Caco-2 (cell line): ENCODE measurements around the gene GAS7. TPM values are rescaled to one million over a fixed set of nuclear protein-coding genes. Genes with fewer than 3 reads are reported as not detected.

ENCODE experiments used
- BruUV-seq: library from RNA; stranded (reverse); fragments of 400-500 nt; replicated peaks from 2 replicates; lab custom pipeline; 2021; lab: Mats Ljungman, UMichigan
- CTCF ChIA-PET: fragments of 300-600 bp; sonication (Branson Sonifier 250); formaldehyde crosslinking; loops from one replicate; lab custom pipeline; 2022; ENCODE audit warnings: antibody characterized with exemption; lab: Charles Lee
- POLR2A ChIA-PET: fragments of 300-600 bp; sonication (Branson Sonifier 250); formaldehyde crosslinking; loops from one replicate; lab custom pipeline; 2022; ENCODE audit warnings: antibody characterized with exemption; lab: Charles Lee
- DNase-seq, 2 experiments: peaks; one replicate each; pipeline versions ENCODE4 v3.0.0 to v3.0.0-alpha.2; 2020 to 2022
- H3K27me3 ChIP-seq: replicated peaks from 2 replicates; pipeline ENCODE4 v1.6.0; 2011; ENCODE audit warnings: low read length; ENCODE audit not compliant: control insufficient read depth, insufficient read depth
- H3K36me3 ChIP-seq: 2 replicates; pipeline ENCODE4 v1.5.1; 2011; ENCODE audit warnings: low read length; ENCODE audit not compliant: control insufficient read depth, insufficient read depth
- H3K4me1 ChIP-seq: fragments of 250-450 bp; sonication (Bioruptor Pico); 2 replicates; pipeline ENCODE4 v1.5.1; 2020; ENCODE audit warnings: mild to moderate bottlenecking
- H3K4me3 ChIP-seq: 2 replicates; pipeline ENCODE4 v1.5.1; 2011; ENCODE audit warnings: low read depth, mild to moderate bottlenecking, control low read depth, low read length
- H3K9me3 ChIP-seq: fragments of 250-450 bp; sonication (Bioruptor Pico); 2 replicates; pipeline ENCODE4 v1.5.1; 2020; ENCODE audit warnings: mild to moderate bottlenecking, moderate library complexity
- H3K27ac Mint-ChIP-seq: one replicate; pipeline ENCODE4 v1.8.0; 2022; ENCODE audit warnings: mixed read lengths; ENCODE audit not compliant: unreplicated experiment
- H3K27me3 Mint-ChIP-seq: one replicate; pipeline ENCODE4 v1.8.0; 2022; ENCODE audit warnings: mixed read lengths; ENCODE audit not compliant: insufficient read depth, unreplicated experiment
- H3K36me3 Mint-ChIP-seq: one replicate; pipeline ENCODE4 v1.8.0; 2022; ENCODE audit warnings: mild to moderate bottlenecking, mixed read lengths; ENCODE audit not compliant: insufficient read depth, unreplicated experiment
- H3K4me1 Mint-ChIP-seq: one replicate; pipeline ENCODE4 v1.8.0; 2022; ENCODE audit warnings: low read depth, mixed read lengths; ENCODE audit not compliant: unreplicated experiment
- H3K4me3 Mint-ChIP-seq: one replicate; pipeline ENCODE4 v1.8.0; 2022; ENCODE audit warnings: mild to moderate bottlenecking, moderate library complexity, mixed read lengths; ENCODE audit not compliant: unreplicated experiment
- H3K9me3 Mint-ChIP-seq: one replicate; pipeline ENCODE4 v1.8.0; 2022; ENCODE audit warnings: mixed read lengths; ENCODE audit not compliant: unreplicated experiment
- CTCF ChIP-seq, 2 experiments: fragments of 200-600 bp in 1 of 2; IDR thresholded peaks; 1 replicate in 1 of 2; 2 replicates in 1 of 2; pipeline versions ENCODE4 v1.5.1 to v1.8.0; 2011 to 2022; ENCODE audit warnings: antibody characterized with exemption in 1 of 2, control low read depth in 1 of 2, inconsistent platforms in 1 of 2, low read depth in 1 of 2, low read length in 1 of 2, mild to moderate bottlenecking in 1 of 2, moderate library complexity in 1 of 2; ENCODE audit not compliant: insufficient read depth in 1 of 2, severe bottlenecking in 1 of 2, unreplicated experiment in 1 of 2
- intact Hi-C: fragments of 100-400 bp; cut with micrococcal nuclease; formaldehyde crosslinking; loops from one replicate; pipeline ENCODE4 v1.10.0; 2022; ENCODE audit not compliant: unreplicated experiment
- total RNA-seq: library from RNA; stranded (reverse); gene quantifications from 2 replicates; pipeline ENCODE4 v1.2.3, GENCODE V29; 2022

GAS7 gene
- total RNA-seq, 1 experiment from 2014 or later = 0.34 TPM

- no peak for DNase-seq
- no peak for TF ChIP-seq CTCF (IDR thresholded peaks at IDR 0.05; ENCODE audit: insufficient read depth in 1 of 2, low read depth in 1 of 2, low read length in 1 of 2, severe bottlenecking in 1 of 2, unreplicated experiment in 1 of 2)
- H3K27me3 ChIP-seq = no peaks in the 10 kb centered on the region
- ChIA-PET CTCF (no interaction called here), POLR2A (no interaction called here)
- Mint-ChIP-seq H3K4me1 (peaks cover 6% of the 10 kb centered on the region), H3K36me3 (peaks cover 6% of the 10 kb centered on the region), H3K9me3 (peaks cover 9% of the 10 kb centered on the region), H3K27ac (no peak overlapping the region), H3K27me3 (no peaks in the 10 kb centered on the region), H3K4me3 (no peak overlapping the region)
- H3K9me3 ChIP-seq = no peaks in the 10 kb centered on the region
- no peaks in the 10 kb centered on the region for H3K36me3 ChIP-seq
- BruUV-seq = no TSS peak
- intact Hi-C loops = no loop called here
- H3K4me3 ChIP-seq = no peak overlapping the region
- no peaks in the 10 kb centered on the region for H3K4me1 ChIP-seq
Observed at GRCh38 chr17:10125531-10126275, 72.7 kb downstream of the GAS7 start.

- peaks cover 6% of the 10 kb centered on the region for H3K36me3 Mint-ChIP-seq
- Histone ChIP-seq H3K27me3 (no peaks in the 10 kb centered on the region), H3K36me3 (no peaks in the 10 kb centered on the region), H3K4me3 (no peak overlapping the region), H3K4me1 (no peaks in the 10 kb centered on the region), H3K9me3 (no peaks in the 10 kb centered on the region)
- no peaks in the 10 kb centered on the region for H3K27me3 Mint-ChIP-seq
- no peak overlapping the region for H3K27ac Mint-ChIP-seq
- POLR2A ChIA-PET = no interaction called here
- BruUV-seq = no TSS peak
- CTCF ChIA-PET = no interaction called here
- no peak for DNase-seq
- TF ChIP-seq CTCF (IDR thresholded peaks at IDR 0.05; ENCODE audit: insufficient read depth in 1 of 2, low read depth in 1 of 2, low read length in 1 of 2, severe bottlenecking in 1 of 2, unreplicated experiment in 1 of 2) = no peak
- H3K4me3 Mint-ChIP-seq = no peak overlapping the region
- intact Hi-C loops = no loop called here
- H3K4me1 Mint-ChIP-seq = peaks cover 6% of the 10 kb centered on the region
- H3K9me3 Mint-ChIP-seq = peaks cover 9% of the 10 kb centered on the region
Observed at GRCh38 chr17:10123093-10123492, 75.3 kb downstream of the GAS7 start.

- H3K27ac Mint-ChIP-seq = no peak overlapping the region
Observed at GRCh38 chr17:10121971-10122707, 76.3 kb downstream of the GAS7 start.

More at GRCh38 chr17:10121971-10122707, 76.3 kb downstream of the GAS7 start:
- H3K9me3 Mint-ChIP-seq = peaks cover 9% of the 10 kb centered on the region
- intact Hi-C loops = no loop called here
- CTCF ChIA-PET = no interaction called here
- BruUV-seq = no TSS peak
- no peak for TF ChIP-seq CTCF (IDR thresholded peaks at IDR 0.05; ENCODE audit: insufficient read depth in 1 of 2, low read depth in 1 of 2, low read length in 1 of 2, severe bottlenecking in 1 of 2, unreplicated experiment in 1 of 2)
- no peaks in the 10 kb centered on the region for H3K36me3 ChIP-seq
- POLR2A ChIA-PET = no interaction called here
- H3K9me3 ChIP-seq = no peaks in the 10 kb centered on the region
- H3K36me3 Mint-ChIP-seq = peaks cover 6% of the 10 kb centered on the region
- no peak for DNase-seq
- H3K4me3 Mint-ChIP-seq = no peak overlapping the region
- peaks cover 6% of the 10 kb centered on the region for H3K4me1 Mint-ChIP-seq
- no peaks in the 10 kb centered on the region for H3K27me3 Mint-ChIP-seq
- no peak overlapping the region for H3K4me3 ChIP-seq
- no peaks in the 10 kb centered on the region for H3K4me1 ChIP-seq
- no peaks in the 10 kb centered on the region for H3K27me3 ChIP-seq
